ENCODE results near the gene STEAP4.

GRCh38 chr7:88254721-88255424, 51.8 kb downstream of the STEAP4 start:
- no peak for TF ChIP-seq EZH2 (IDR thresholded peaks at IDR 0.05; ENCODE audit: insufficient read depth, poor library complexity, severe bottlenecking)
- no peak for TF ChIP-seq EZH2phosphoT487 (IDR thresholded peaks at IDR 0.05; ENCODE audit: insufficient read depth, low read depth)
